Esophagus muscularis mucosa (tissue), 4 donors: ENCODE results near the gene IFT22. TPM values are rescaled to one million over a fixed set of nuclear protein-coding genes. Genes with fewer than 3 reads are reported as not detected.
"Not testable (repeated sequence)": the region's sequence is repeated elsewhere in the genome, so short reads cannot be mapped to it uniquely, and the experiment has no call there.

Source experiments
- DNase-seq: peaks from one replicate; pipeline ENCODE4 v3.0.0-alpha.2; 2017; ENCODE audit errors: extremely low spot score
- H3K27ac ChIP-seq, 4 donors: fragments of 200-600 bp; sonication (generic); replicated peaks in 1 of 4; 1 replicate in 3 of 4; 2 replicates in 1 of 4; pipeline ENCODE4 v1.5.1; 2016 to 2019; ENCODE audit warnings: mild to moderate bottlenecking in 1 of 4
- H3K27me3 ChIP-seq, 4 donors: fragments of 200-600 bp; sonication (generic); one replicate each; pipeline versions ENCODE4 v1.5.1 to v1.6.0; 2016 to 2019
- H3K36me3 ChIP-seq, 4 donors: fragments of 200-600 bp; sonication (generic); one replicate each; pipeline ENCODE4 v1.5.1; 2016 to 2019
- H3K4me1 ChIP-seq, 4 donors: fragments of 200-600 bp; sonication (generic); one replicate each; pipeline ENCODE4 v1.5.1; 2016 to 2019
- H3K4me3 ChIP-seq, 4 donors: fragments of 200-600 bp; sonication (generic); 1 replicate in 2 of 4; 2 replicates in 2 of 4; pipeline ENCODE4 v1.5.1; 2016 to 2019; ENCODE audit warnings: mild to moderate bottlenecking in 4 of 4, moderate library complexity in 1 of 4
- H3K9me3 ChIP-seq, 4 donors: fragments of 200-600 bp; sonication (generic); 1 replicate in 3 of 4; 2 replicates in 1 of 4; pipeline ENCODE4 v1.5.1; 2016 to 2019
- CTCF ChIP-seq, 3 experiments: fragments of 200-600 bp in 2 of 3; fragments of 450-650 bp in 1 of 3; sonication (generic) in 2 of 3; IDR thresholded peaks; one replicate each; pipeline ENCODE4 v1.5.1; 2017 to 2019; ENCODE audit warnings: antibody characterized with exemption in 3 of 3, mild to moderate bottlenecking in 2 of 3, moderate library complexity in 1 of 3
- EP300 ChIP-seq: sonication (generic); formaldehyde crosslinking; IDR thresholded peaks from one replicate; pipeline ENCODE4 v1.6.1; 2017; ENCODE audit warnings: antibody characterized with exemption
- POLR2A ChIP-seq: fragments of 450-650 bp; IDR thresholded peaks from one replicate; pipeline ENCODE4 v1.6.1; 2017; ENCODE audit warnings: antibody characterized with exemption, moderate library complexity, mild to moderate bottlenecking, low read depth
- POLR2AphosphoS5 ChIP-seq, 2 donors: sonication (generic); formaldehyde crosslinking; IDR thresholded peaks; one replicate each; pipeline ENCODE4 v1.6.1; 2017; ENCODE audit warnings: antibody characterized with exemption in 2 of 2
- WGBS: methylation state at CpG from one replicate; pipeline ENCODE4 v1.1.5; 2018; 5-methylcytosine and 5-hydroxymethylcytosine counted together
- intact Hi-C: fragments of 100-400 bp; cut with DNase I; formaldehyde crosslinking; loops from one replicate; pipeline ENCODE4 v1.15.1; 2023
- total RNA-seq, 4 donors: library from RNA; depleted of rRNA; stranded (reverse); fragments of >200 nt; gene quantifications; one replicate each; pipeline versions ENCODE4 v1.1.0 to v1.2.1, GENCODE V29; 2016

IFT22 gene
- total RNA-seq, 4 donors from 2014 or later = 25.2 to 33.1 (median 28.5) TPM

GRCh38 chr7:101357433-101357832 lies 35.8 kb upstream of the IFT22 start:
- Histone ChIP-seq H3K36me3 (no peaks in the 10 kb centered on the region), H3K9me3 (no peaks in the 10 kb centered on the region), H3K4me3 (no peak overlapping the region), H3K27me3 (peaks cover 0 to 38% (median 0%) of the 10 kb centered on the region in 4 donors), H3K27ac (no peak overlapping the region), H3K4me1 (peaks cover 0 to under 1% (median under 1%) of the 10 kb centered on the region in 4 donors)
- 56% methylated on average over 7 of the region's 7 CpGs for WGBS
- intact Hi-C loops = no loop called here
- no peak for TF ChIP-seq EP300
- DNase-seq = no peak

- no peak overlapping the region for H3K27ac ChIP-seq
- H3K4me1 ChIP-seq = no peaks in the 10 kb centered on the region
- no peak for TF ChIP-seq POLR2AphosphoS5 (IDR thresholded peaks at IDR 0.05)
- H3K36me3 ChIP-seq = no peaks in the 10 kb centered on the region
- no peak overlapping the region for H3K4me3 ChIP-seq
- intact Hi-C loops = no loop called here
- H3K9me3 ChIP-seq = no peaks in the 10 kb centered on the region
- DNase-seq = no peak
- 46% methylated on average over 2 of the region's 2 CpGs for WGBS
- peaks cover 0 to 60% (median 0%) of the 10 kb centered on the region in 4 donors for H3K27me3 ChIP-seq
These were observed 31.3 kb upstream of the IFT22 start for GRCh38 chr7:101352920-101353308.

- intact Hi-C loops, H3K9me3 ChIP-seq, H3K36me3 ChIP-seq, H3K4me1 ChIP-seq, H3K27ac ChIP-seq, H3K4me3 ChIP-seq, DNase-seq: not testable (repeated sequence)
- 79% methylated on average over 12 of the region's 12 CpGs for WGBS
- peaks cover 0 to 47% (median 0%) of the 10 kb centered on the region in 4 donors for H3K27me3 ChIP-seq
These were observed 27.7 kb upstream of the IFT22 start for GRCh38 chr7:101349300-101349699.

GRCh38 chr7:101348456-101349067 lies 26.9 kb upstream of the IFT22 start:
- H3K4me3 ChIP-seq, H3K4me1 ChIP-seq, H3K27ac ChIP-seq, intact Hi-C loops, H3K36me3 ChIP-seq, H3K9me3 ChIP-seq, DNase-seq: not testable (repeated sequence)
- WGBS = 91% methylated on average over 16 of the region's 32 CpGs
- H3K27me3 ChIP-seq = peaks cover 0 to 42% (median 0%) of the 10 kb centered on the region in 4 donors

- H3K27me3 ChIP-seq = peaks cover 0 to 36% (median 0%) of the 10 kb centered on the region in 4 donors
- H3K4me1 ChIP-seq = no peaks in the 10 kb centered on the region
- no peak overlapping the region for H3K4me3 ChIP-seq
- TF ChIP-seq CTCF (IDR thresholded peaks at IDR 0.05) (no peak), EP300 (no peak), POLR2A (no peak), POLR2AphosphoS5 (IDR thresholded peaks at IDR 0.05) (no peak)
- DNase-seq = no peak
- no peaks in the 10 kb centered on the region for H3K9me3 ChIP-seq
- H3K27ac ChIP-seq = no peak overlapping the region
- intact Hi-C loops = no loop called here
- H3K36me3 ChIP-seq = no peaks in the 10 kb centered on the region
- 88% methylated on average over 15 of the region's 15 CpGs for WGBS
These were observed 25.9 kb upstream of the IFT22 start for GRCh38 chr7:101347477-101347876.

GRCh38 chr7:101342892-101343291 lies 21.3 kb upstream of the IFT22 start:
- no peak overlapping the region for H3K27ac ChIP-seq
- H3K4me3 ChIP-seq = no peak overlapping the region
- WGBS = 84% methylated on average over 7 of the region's 7 CpGs
- H3K27me3 ChIP-seq = peaks cover 0 to 6% (median 0%) of the 10 kb centered on the region in 4 donors
- TF ChIP-seq CTCF (IDR thresholded peaks at IDR 0.05) (no peak), POLR2AphosphoS5 (IDR thresholded peaks at IDR 0.05) (no peak), EP300 (no peak), POLR2A (no peak)
- no peaks in the 10 kb centered on the region for H3K36me3 ChIP-seq
- no peaks in the 10 kb centered on the region for H3K9me3 ChIP-seq
- intact Hi-C loops = no loop called here
- no peak for DNase-seq
- no peaks in the 10 kb centered on the region for H3K4me1 ChIP-seq

GRCh38 chr7:101340379-101340778 lies 18.8 kb upstream of the IFT22 start:
- TF ChIP-seq CTCF (IDR thresholded peaks at IDR 0.05) (no peak), POLR2A (no peak), POLR2AphosphoS5 (IDR thresholded peaks at IDR 0.05) (no peak), EP300 (no peak)
- Histone ChIP-seq H3K27ac (no peak overlapping the region), H3K36me3 (no peaks in the 10 kb centered on the region), H3K27me3 (peaks cover 0 to 3% (median 0%) of the 10 kb centered on the region in 4 donors), H3K4me3 (no peak overlapping the region), H3K9me3 (no peaks in the 10 kb centered on the region), H3K4me1 (no peaks in the 10 kb centered on the region)
- WGBS = 90% methylated on average over 14 of the region's 14 CpGs
- no peak for DNase-seq
- intact Hi-C loops = no loop called here
